GM18499 (cell line): ENCODE results near the gene SLC9A9.
"Not testable (repeated sequence)": the region's sequence is repeated elsewhere in the genome, so short reads cannot be mapped to it uniquely, and the experiment has no call there.

Experiments used
- ATAC-seq: cut with Tn5 transposase; IDR thresholded peaks from one replicate; pipeline ENCODE4 v1.9.1; 2021; ENCODE audit warnings: moderate number of reproducible peaks; ENCODE audit not compliant: insufficient read depth, unreplicated experiment

Gene SLC9A9

GRCh38 chr3:143529798-143530197, 318.5 kb downstream of the SLC9A9 start:
- ATAC-seq, result no peak

GRCh38 chr3:143529018-143529478, 319.2 kb downstream of the SLC9A9 start:
- ATAC-seq, result peak; percentile 68

GRCh38 chr3:143526011-143526545, 322.2 kb downstream of the SLC9A9 start:
- ATAC-seq, result no peak

- ATAC-seq, result no peak
These were observed 322.9 kb downstream of the SLC9A9 start for GRCh38 chr3:143525408-143525807.

- no peak for ATAC-seq
These were observed 326.5 kb downstream of the SLC9A9 start for GRCh38 chr3:143521803-143522202.

- not testable (repeated sequence) for ATAC-seq
These were observed 331.1 kb downstream of the SLC9A9 start for GRCh38 chr3:143517131-143517530.

- no peak for ATAC-seq
These were observed 333.4 kb downstream of the SLC9A9 start for GRCh38 chr3:143514874-143515273.

GRCh38 chr3:143514109-143514508, 334.2 kb downstream of the SLC9A9 start:
- ATAC-seq, result no peak

- ATAC-seq, result no peak
These were observed 336.9 kb downstream of the SLC9A9 start for GRCh38 chr3:143511174-143511879.

GRCh38 chr3:143510601-143511000, 337.7 kb downstream of the SLC9A9 start:
- ATAC-seq, result no peak

- ATAC-seq, result no peak
These were observed 340.3 kb downstream of the SLC9A9 start for GRCh38 chr3:143507735-143508580.

GRCh38 chr3:143506190-143506589, 342.1 kb downstream of the SLC9A9 start:
- ATAC-seq, result no peak

- no peak for ATAC-seq
These were observed 344.9 kb downstream of the SLC9A9 start for GRCh38 chr3:143503325-143503885.

GRCh38 chr3:143502081-143502480, 346.2 kb downstream of the SLC9A9 start:
- no peak for ATAC-seq

GRCh38 chr3:143497382-143497781, 350.9 kb downstream of the SLC9A9 start:
- ATAC-seq, result no peak

GRCh38 chr3:143496191-143496590, 352.1 kb downstream of the SLC9A9 start:
- no peak for ATAC-seq

GRCh38 chr3:143495527-143495926, 352.7 kb downstream of the SLC9A9 start:
- no peak for ATAC-seq

- ATAC-seq, result no peak
These were observed 361.7 kb downstream of the SLC9A9 start for GRCh38 chr3:143486611-143487010.

- ATAC-seq, result no peak
These were observed 363.3 kb downstream of the SLC9A9 start for GRCh38 chr3:143484846-143485512.

- no peak for ATAC-seq
These were observed 365.1 kb downstream of the SLC9A9 start for GRCh38 chr3:143483214-143483613.
